Vagina (tissue), 2 donors: ENCODE data around the gene PPIF.

Experiments used
- POLR2A ChIP-seq, 2 donors: fragments of 450-650 bp; IDR thresholded peaks; one replicate each; pipeline ENCODE4 v1.6.1; 2017; ENCODE audit warnings: antibody characterized with exemption in 2 of 2, mild to moderate bottlenecking in 2 of 2, moderate library complexity in 2 of 2
- POLR2AphosphoS5 ChIP-seq, 2 donors: sonication (generic); formaldehyde crosslinking; IDR thresholded peaks; one replicate each; pipeline ENCODE4 v1.9.0; 2017; ENCODE audit warnings: antibody characterized with exemption in 2 of 2, mild to moderate bottlenecking in 2 of 2, low read depth in 1 of 2; ENCODE audit not compliant: insufficient read depth in 1 of 2
- TF ChIP-seq, protein P1 (sequence below), 3 experiments: fragments of 450-650 bp in 2 of 3; fragments of 200-600 bp in 1 of 3; sonication (generic) in 1 of 3; IDR thresholded peaks; one replicate each; pipeline ENCODE4 v1.5.1; 2017 to 2019; ENCODE audit warnings: antibody characterized with exemption in 3 of 3, mild to moderate bottlenecking in 2 of 3, moderate library complexity in 2 of 3

DNA sequence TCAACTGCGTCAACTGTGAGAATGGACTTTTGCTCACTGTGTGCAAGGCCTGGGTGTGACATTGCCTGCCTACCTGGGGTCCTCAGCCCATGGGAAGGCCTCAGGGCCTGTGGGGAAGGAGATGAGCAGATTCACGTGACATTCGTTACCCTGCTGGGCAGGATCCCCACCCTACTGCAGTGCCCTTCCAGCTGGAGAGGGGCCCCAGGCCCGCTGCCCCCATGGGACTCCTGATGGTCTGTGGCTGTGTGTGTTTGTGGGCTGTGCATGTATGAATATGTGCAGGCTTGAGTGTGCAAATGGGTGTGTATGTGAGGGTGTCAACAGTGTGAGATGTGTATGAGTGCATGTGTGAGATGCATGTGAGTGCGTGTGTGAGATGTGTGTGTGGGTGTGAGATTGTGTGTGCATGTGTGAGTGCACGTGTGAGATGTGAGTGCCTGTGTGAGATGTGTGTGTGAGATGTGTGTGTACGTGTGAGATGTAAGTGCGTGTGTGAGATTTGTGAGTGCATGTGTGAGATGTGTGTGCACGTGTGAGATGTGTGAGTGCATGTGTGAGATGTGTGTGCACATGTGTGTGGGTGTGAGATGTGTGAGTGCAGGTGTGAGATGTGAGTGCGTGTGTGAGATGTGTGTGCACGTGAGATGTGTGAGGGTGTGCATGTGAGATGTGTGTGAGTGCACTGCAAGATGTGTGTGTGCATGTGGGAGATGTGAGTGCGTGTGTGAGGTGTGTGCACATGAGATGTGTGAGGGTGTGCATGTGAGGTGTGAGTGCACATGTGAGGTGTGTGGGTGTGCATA is 29.7 kb downstream of the PPIF start:
- TF ChIP-seq, protein P1, sequence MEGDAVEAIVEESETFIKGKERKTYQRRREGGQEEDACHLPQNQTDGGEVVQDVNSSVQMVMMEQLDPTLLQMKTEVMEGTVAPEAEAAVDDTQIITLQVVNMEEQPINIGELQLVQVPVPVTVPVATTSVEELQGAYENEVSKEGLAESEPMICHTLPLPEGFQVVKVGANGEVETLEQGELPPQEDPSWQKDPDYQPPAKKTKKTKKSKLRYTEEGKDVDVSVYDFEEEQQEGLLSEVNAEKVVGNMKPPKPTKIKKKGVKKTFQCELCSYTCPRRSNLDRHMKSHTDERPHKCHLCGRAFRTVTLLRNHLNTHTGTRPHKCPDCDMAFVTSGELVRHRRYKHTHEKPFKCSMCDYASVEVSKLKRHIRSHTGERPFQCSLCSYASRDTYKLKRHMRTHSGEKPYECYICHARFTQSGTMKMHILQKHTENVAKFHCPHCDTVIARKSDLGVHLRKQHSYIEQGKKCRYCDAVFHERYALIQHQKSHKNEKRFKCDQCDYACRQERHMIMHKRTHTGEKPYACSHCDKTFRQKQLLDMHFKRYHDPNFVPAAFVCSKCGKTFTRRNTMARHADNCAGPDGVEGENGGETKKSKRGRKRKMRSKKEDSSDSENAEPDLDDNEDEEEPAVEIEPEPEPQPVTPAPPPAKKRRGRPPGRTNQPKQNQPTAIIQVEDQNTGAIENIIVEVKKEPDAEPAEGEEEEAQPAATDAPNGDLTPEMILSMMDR (IDR thresholded peaks at IDR 0.05) = no peak
- TF ChIP-seq POLR2A (IDR thresholded peaks at IDR 0.05) (no peak), POLR2AphosphoS5 (IDR thresholded peaks at IDR 0.05; ENCODE audit: insufficient read depth in 1 of 2, low read depth in 1 of 2) (no peak)
